IMR-90 (cell line): ENCODE data around the gene UBR7. TPM values are rescaled to one million over a fixed set of nuclear protein-coding genes. Genes with fewer than 3 reads are reported as not detected.

Source experiments
- ATAC-seq: fragments of 200-7000 bp; cut with Tn5 transposase; 2 replicates; pipeline ENCODE4 v1.9.1; 2020; ENCODE audit warnings: low read depth, mild to moderate bottlenecking, moderate library complexity
- BruUV-seq: library from RNA; stranded (reverse); fragments of 400-500 nt; replicated peaks from 2 replicates; lab custom pipeline; 2021; lab: Mats Ljungman, UMichigan
- CTCF ChIA-PET: fragments of 300-600 bp; formaldehyde crosslinking; extraction: SDS; loops from one replicate; lab custom pipeline; 2021; ENCODE audit warnings: antibody characterized with exemption; lab: Yijun Ruan, JAX
- POLR2A ChIA-PET: fragments of 300-600 bp; sonication (Branson Sonifier 250); formaldehyde crosslinking; loops from one replicate; lab custom pipeline; 2022; ENCODE audit warnings: antibody characterized with exemption; ENCODE audit not compliant: unreplicated experiment; lab: Charles Lee
- DNase-seq: peaks from one replicate; pipeline ENCODE4 v3.0.0; 2013
- H2AFZ ChIP-seq: replicated peaks from 2 replicates; pipeline ENCODE3; 2013; ENCODE audit warnings: low read length, mild to moderate bottlenecking; ENCODE audit not compliant: poor library complexity
- H2AK5ac ChIP-seq: 2 replicates; pipeline ENCODE4 v1.6.1; 2013; ENCODE audit warnings: low read depth, low read length, inconsistent platforms
- H2AK9ac ChIP-seq: replicated peaks from 2 replicates; pipeline ENCODE3; 2013; ENCODE audit warnings: mild to moderate bottlenecking, low read depth, low read length, moderate library complexity; ENCODE audit not compliant: poor library complexity
- H2BK120ac ChIP-seq: 2 replicates; pipeline ENCODE4 v1.6.1; 2013; ENCODE audit warnings: low read depth, low read length, inconsistent platforms
- H2BK15ac ChIP-seq: 3 replicates; pipeline ENCODE4 v1.6.1; 2013; ENCODE audit warnings: low read depth, low read length, inconsistent platforms
- H2BK20ac ChIP-seq: 2 replicates; pipeline ENCODE4 v1.6.1; 2013; ENCODE audit warnings: low read depth, mild to moderate bottlenecking, inconsistent platforms, low read length, moderate library complexity
- H2BK5ac ChIP-seq: 2 replicates; pipeline ENCODE4 v1.6.1; 2013; ENCODE audit warnings: mild to moderate bottlenecking, low read depth, low read length, inconsistent platforms; ENCODE audit not compliant: poor library complexity, severe bottlenecking
- H3K14ac ChIP-seq: replicated peaks from 2 replicates; pipeline ENCODE4 v1.6.1; 2013; ENCODE audit warnings: low read depth, low read length, inconsistent platforms
- H3K18ac ChIP-seq: 2 replicates; pipeline ENCODE4 v1.6.1; 2013; ENCODE audit warnings: low read depth, low read length, control low read depth
- H3K23ac ChIP-seq: 2 replicates; pipeline ENCODE4 v1.6.1; 2013; ENCODE audit warnings: low read depth, low read length, inconsistent platforms
- H3K27ac ChIP-seq: 2 replicates; pipeline ENCODE4 v1.5.1; 2013; ENCODE audit warnings: mild to moderate bottlenecking, control low read depth, low read length; ENCODE audit not compliant: insufficient read depth
- H3K27me3 ChIP-seq: 2 replicates; pipeline ENCODE4 v1.6.1; 2013; ENCODE audit warnings: low read length; ENCODE audit not compliant: control insufficient read depth, insufficient read depth
- H3K36me3 ChIP-seq: 2 replicates; pipeline ENCODE4 v1.6.1; 2013; ENCODE audit warnings: low read length, mixed read lengths; ENCODE audit not compliant: control insufficient read depth, insufficient read depth
- H3K4ac ChIP-seq: 2 replicates; pipeline ENCODE4 v1.6.1; 2013; ENCODE audit warnings: low read depth, low read length, inconsistent platforms
- H3K4me1 ChIP-seq: 2 replicates; pipeline ENCODE4 v1.6.1; 2013; ENCODE audit warnings: low read length, mixed read lengths; ENCODE audit not compliant: control insufficient read depth, insufficient read depth
- H3K4me2 ChIP-seq: 2 replicates; pipeline ENCODE4 v1.6.1; 2013; ENCODE audit warnings: low read depth, mild to moderate bottlenecking, control low read depth, low read length, moderate library complexity
- H3K4me3 ChIP-seq: 2 replicates; pipeline ENCODE4 v1.5.1; 2013; ENCODE audit warnings: low read depth, mild to moderate bottlenecking, control low read depth, low read length, moderate library complexity; ENCODE audit not compliant: insufficient read depth
- H3K56ac ChIP-seq: 2 replicates; pipeline ENCODE4 v1.6.1; 2013; ENCODE audit warnings: low read length, inconsistent platforms; ENCODE audit not compliant: insufficient read depth; ENCODE audit errors: extremely low read depth
- H3K79me1 ChIP-seq, 2 experiments: 2 replicates each; pipeline ENCODE4 v1.6.1; 2013; ENCODE audit warnings: low read length in 2 of 2, inconsistent platforms in 1 of 2, low read depth in 1 of 2
- H3K9ac ChIP-seq: 2 replicates; pipeline ENCODE4 v1.6.1; 2013; ENCODE audit warnings: low read depth, low read length, control low read depth
- H3K9me1 ChIP-seq: 2 replicates; pipeline ENCODE4 v1.6.1; 2013; ENCODE audit warnings: low read length, inconsistent platforms; ENCODE audit not compliant: insufficient read depth
- H3K9me3 ChIP-seq: 2 replicates; pipeline ENCODE4 v1.6.1; 2013; ENCODE audit warnings: low read length; ENCODE audit not compliant: control insufficient read depth, insufficient read depth
- H4K20me1 ChIP-seq: 2 replicates; pipeline ENCODE4 v1.6.1; 2013; ENCODE audit warnings: low read length, inconsistent platforms; ENCODE audit not compliant: insufficient read depth
- H4K5ac ChIP-seq: 2 replicates; pipeline ENCODE4 v1.6.1; 2013; ENCODE audit warnings: mild to moderate bottlenecking, low read depth, low read length, control low read depth
- H4K8ac ChIP-seq, 2 experiments: 2 replicates each; pipeline ENCODE4 v1.6.1; 2013; ENCODE audit warnings: low read depth in 2 of 2, low read length in 2 of 2, control low read depth in 1 of 2, inconsistent platforms in 1 of 2
- H4K91ac ChIP-seq: 2 replicates; pipeline ENCODE4 v1.6.1; 2013; ENCODE audit warnings: low read depth, low read length, inconsistent platforms; ENCODE audit not compliant: insufficient read depth
- CTCF ChIP-seq: conservative IDR thresholded peaks from 2 replicates; pipeline ENCODE4 v1.5.1; 2012; ENCODE audit warnings: mild to moderate bottlenecking, low read depth, low read length, improper control_type of control experiment
- ELK1 ChIP-seq: fragments of 150-350 bp; IDR thresholded peaks from 2 replicates; pipeline ENCODE4 v1.6.1; 2016; ENCODE audit warnings: low read depth, mild to moderate bottlenecking, low read length, moderate library complexity, borderline replicate concordance
- MAZ ChIP-seq: IDR thresholded peaks from 2 replicates; pipeline ENCODE4 v1.6.1; 2012; ENCODE audit warnings: low read depth, mild to moderate bottlenecking, low read length, improper control_type of control experiment, moderate library complexity, borderline replicate concordance
- NFE2L2 ChIP-seq: fragments of 150-350 bp; IDR thresholded peaks from 2 replicates; pipeline ENCODE4 v1.6.1; 2016; ENCODE audit warnings: low read depth, mild to moderate bottlenecking, low read length
- SMC3 ChIP-seq: fragments of 150-350 bp; IDR thresholded peaks from 2 replicates; pipeline ENCODE4 v1.6.1; 2016; ENCODE audit warnings: low read depth, mild to moderate bottlenecking, antibody characterized with exemption, low read length, moderate library complexity
- WGBS, 2 experiments: methylation state at CpG; one replicate each; pipeline versions ENCODE4 v1.1.5 to v1.1.7; 2013; ENCODE audit warnings: missing lambda C conversion rate in 2 of 2; ENCODE audit not compliant: insufficient read length in 1 of 2; ENCODE audit errors: extremely low coverage in 2 of 2; 5-methylcytosine and 5-hydroxymethylcytosine counted together
- dilution Hi-C: fragments of 300-500 bp; cut with HindIII; formaldehyde crosslinking; loops from one replicate; pipeline ENCODE4 v1.14.3; 2018; ENCODE audit warnings: low sequenced_read_pairs; ENCODE audit not compliant: unreplicated experiment
- in situ Hi-C: fragments of 300-500 bp; cut with MboI; formaldehyde crosslinking; loops from 3 replicates; pipeline ENCODE4 v1.14.3; 2019; ENCODE audit warnings: low sequenced_read_pairs, inconsistent platforms, mixed read lengths
- intact Hi-C: fragments of 100-400 bp; cut with micrococcal nuclease; formaldehyde crosslinking; loops from 2 replicates; pipeline ENCODE4 v1.10.0; 2022
- polyA plus RNA-seq, 3 experiments: library from polyadenylated mRNA; depleted of rRNA; stranded (reverse); fragments of >200 nt; gene quantifications; 2 replicates each; pipeline ENCODE4 v1.2.3, GENCODE V29; 2012; ENCODE audit warnings: low replicate concordance in 1 of 3
- total RNA-seq: library from RNA; depleted of rRNA; stranded (reverse); fragments of >200 nt; gene quantifications from 2 replicates; pipeline ENCODE4 v1.2.3, GENCODE V29; 2012

The UBR7 gene
- total and polyA plus RNA-seq, 2 of the 4 experiments (the other 2 are of a cell fraction), result 24.2 to 29.4 TPM

- BruUV-seq, result no TSS peak
- Histone ChIP-seq H4K5ac (no peak overlapping the region), H3K9me3 (no peaks in the 10 kb centered on the region), H3K36me3 (peaks cover 4% of the 10 kb centered on the region), H3K4me1 (peaks cover 10% of the 10 kb centered on the region), H2AFZ (no peak overlapping the region), H3K23ac (no peak overlapping the region), H2AK9ac (no peak overlapping the region), H2BK20ac (no peak overlapping the region), H3K4me3 (no peak overlapping the region), H3K4me2 (no peak overlapping the region), H3K56ac (no peak overlapping the region), H2BK120ac (no peak overlapping the region), H3K4ac (no peak overlapping the region), H4K20me1 (no peaks in the 10 kb centered on the region; the same call in 1 of the 2 replicates), H3K27ac (no peak overlapping the region), H2BK15ac (no peak overlapping the region), H2AK5ac (no peak overlapping the region), H3K9me1 (peaks cover 3% of the 10 kb centered on the region), H3K18ac (no peak overlapping the region), H3K79me1 (peaks cover 26 to 62% of the 10 kb centered on the region in 2 experiments), H3K27me3 (no peaks in the 10 kb centered on the region), H4K91ac (no peak overlapping the region), H3K9ac (no peak overlapping the region), H2BK5ac (no peak overlapping the region), H4K8ac (no peak overlapping the region), H3K14ac (no peak overlapping the region)
- POLR2A ChIA-PET, result no interaction called here
- TF ChIP-seq CTCF, result no peak
- no peak for TF ChIP-seq NFE2L2
- no peak for TF ChIP-seq MAZ
- no peak for TF ChIP-seq ELK1
- TF ChIP-seq SMC3, result no peak
- CTCF ChIA-PET, result interaction anchor here (0.6 kb wide), 1 partner anchor 23 kb away, joined by 3 read pairs; no protein-coding TSS in a partner anchor
- in situ Hi-C loops, result no loop called here
- ATAC-seq (no peak), DNase-seq (no peak)
- dilution Hi-C loops, result no loop called here
- WGBS, 2 experiments, result no CpG with 5 or more reads among the region's 3 CpGs
- intact Hi-C loops, result no loop called here
These were observed 60.2 kb downstream of the UBR7 start for GRCh38 chr14:93267149-93267711.
